Measurements from ENCODE around the gene RLN3.
"Not testable (repeated sequence)": the region's sequence is repeated elsewhere in the genome, so short reads cannot be mapped to it uniquely, and the experiment has no call there.

Gene RLN3

GRCh38 chr19:14039181-14039580 is 11.2 kb downstream of the RLN3 start:
- DNase-seq (ENCODE audit: low spot score): no peak
- no peak for TF ChIP-seq CTCF (IDR thresholded peaks at IDR 0.05; ENCODE audit: extremely low read depth, missing control alignments)

GRCh38 chr19:14042659-14043608 is 15.0 kb downstream of the RLN3 start:
- DNase-seq (ENCODE audit: low spot score): peak; percentile 63
- TF ChIP-seq CTCF (IDR thresholded peaks at IDR 0.05; ENCODE audit: extremely low read depth, missing control alignments): peak; percentile 36

- DNase-seq (ENCODE audit: low spot score): not testable (repeated sequence)
Measured at GRCh38 chr19:14047866-14048265, 19.9 kb downstream of the RLN3 start.

- TF ChIP-seq CTCF (IDR thresholded peaks at IDR 0.05; ENCODE audit: extremely low read depth, missing control alignments): peak; percentile 90
- peak; percentile 74 for DNase-seq (ENCODE audit: low spot score)
Measured at GRCh38 chr19:14048443-14049153, 20.6 kb downstream of the RLN3 start.

- TF ChIP-seq CTCF (IDR thresholded peaks at IDR 0.05; ENCODE audit: extremely low read depth, missing control alignments): no peak
- DNase-seq (ENCODE audit: low spot score): no peak
Measured at GRCh38 chr19:14050512-14050911, 22.6 kb downstream of the RLN3 start.

GRCh38 chr19:14050961-14051360 is 23.0 kb downstream of the RLN3 start:
- not testable (repeated sequence) for DNase-seq (ENCODE audit: low spot score)

GRCh38 chr19:14051980-14052379 is 24.0 kb downstream of the RLN3 start:
- no peak for DNase-seq (ENCODE audit: low spot score)
- no peak for TF ChIP-seq CTCF (IDR thresholded peaks at IDR 0.05; ENCODE audit: extremely low read depth, missing control alignments)

- no peak for TF ChIP-seq CTCF (IDR thresholded peaks at IDR 0.05; ENCODE audit: extremely low read depth, missing control alignments)
- DNase-seq (ENCODE audit: low spot score): no peak
Measured at GRCh38 chr19:14052470-14052869, 24.5 kb downstream of the RLN3 start.

Data from GM20000 (cell line).